ENCODE results near the gene HDLBP.

DNA sequence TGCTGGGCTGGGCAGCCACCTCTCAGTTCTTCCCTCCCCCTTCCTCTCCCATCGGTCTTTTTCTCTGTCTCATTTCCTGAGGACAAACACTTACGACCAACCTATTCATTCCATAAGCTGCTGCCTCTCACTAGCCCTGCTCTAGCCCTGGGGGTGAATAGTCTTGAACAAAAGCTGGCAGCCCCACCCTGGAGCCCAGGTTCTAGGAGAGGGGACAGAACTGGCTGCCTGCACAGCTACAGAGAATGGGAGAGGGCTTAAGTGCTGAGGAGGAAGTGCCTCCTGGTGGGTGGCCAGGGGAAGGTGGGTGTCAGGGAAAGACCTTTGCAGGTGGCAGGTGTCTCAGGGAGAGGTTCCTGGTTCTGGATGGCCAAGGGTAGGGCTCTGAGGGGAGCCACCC, 104.2 kb downstream of the HDLBP start:
- TF ChIP-seq CTCF (IDR thresholded peaks at IDR 0.05) (no peak), POLR2A (IDR thresholded peaks at IDR 0.05) (no peak)

All from Peyer's patch (tissue), 4 donors.